Keratinocyte (primary cell): ENCODE measurements around the gene ATL2. TPM values are rescaled to one million over a fixed set of nuclear protein-coding genes. Genes with fewer than 3 reads are reported as not detected.

Experiments used
- DNase-seq: peaks from one replicate; pipeline ENCODE4 v3.0.0-alpha.2; 2011; ENCODE audit warnings: low read depth, missing footprints, low spot score
- FAIRE-seq: peaks from 2 replicates; lab custom pipeline; 2011; peaks lifted over from hg19 to GRCh38; lab: Jason Lieb, UNC
- H2AFZ ChIP-seq: 2 replicates; pipeline ENCODE4 v1.6.0; 2012; ENCODE audit warnings: low read length, control low read depth, inconsistent platforms; ENCODE audit not compliant: control insufficient read depth
- H3K27ac ChIP-seq: 2 replicates; pipeline ENCODE4 v1.5.1; 2011; ENCODE audit warnings: low read length; ENCODE audit not compliant: control insufficient read depth, insufficient read depth
- H3K27me3 ChIP-seq: 3 replicates; pipeline ENCODE4 v1.6.0; 2011; ENCODE audit warnings: low read length; ENCODE audit not compliant: control insufficient read depth, insufficient read depth; ENCODE audit errors: extremely low read depth
- H3K36me3 ChIP-seq, 2 experiments: 2 replicates in 1 of 2; 3 replicates in 1 of 2; pipeline ENCODE4 v1.5.1; 2011; ENCODE audit warnings: low read length in 2 of 2, mild to moderate bottlenecking in 1 of 2; ENCODE audit not compliant: control insufficient read depth in 2 of 2, insufficient read depth in 2 of 2; ENCODE audit errors: extremely low read depth in 1 of 2
- H3K4me1 ChIP-seq: 3 replicates; pipeline ENCODE4 v1.5.1; 2011; ENCODE audit warnings: low read length; ENCODE audit not compliant: control insufficient read depth, insufficient read depth; ENCODE audit errors: extremely low read depth
- H3K4me2 ChIP-seq: 3 replicates; pipeline ENCODE4 v1.6.0; 2011; ENCODE audit warnings: low read depth, low read length; ENCODE audit not compliant: control insufficient read depth, insufficient read depth; ENCODE audit errors: extremely low read depth
- H3K4me3 ChIP-seq, 3 experiments: fragments of 200-600 bp in 1 of 3; sonication (generic) in 1 of 3; 2 replicates in 2 of 3; 3 replicates in 1 of 3; pipeline ENCODE4 v1.5.1; 2011 to 2016; ENCODE audit warnings: low read length in 3 of 3, mild to moderate bottlenecking in 3 of 3, control low read depth in 2 of 3, inconsistent platforms in 1 of 3, low read depth in 1 of 3, mixed read lengths in 1 of 3, mixed run types in 1 of 3, moderate library complexity in 1 of 3; ENCODE audit not compliant: control insufficient read depth in 2 of 3, insufficient read depth in 2 of 3; ENCODE audit errors: extremely low read depth in 1 of 3
- H3K79me2 ChIP-seq: 2 replicates; pipeline ENCODE4 v1.6.0; 2012; ENCODE audit warnings: low read length; ENCODE audit not compliant: control insufficient read depth, insufficient read depth
- H3K9ac ChIP-seq: 3 replicates; pipeline ENCODE4 v1.6.0; 2011; ENCODE audit warnings: low read length; ENCODE audit not compliant: control insufficient read depth, insufficient read depth; ENCODE audit errors: extremely low read depth
- H3K9me1 ChIP-seq: 3 replicates; pipeline ENCODE4 v1.6.0; 2011; ENCODE audit warnings: low read length; ENCODE audit not compliant: control insufficient read depth, insufficient read depth; ENCODE audit errors: extremely low read depth
- H3K9me3 ChIP-seq: 2 replicates; pipeline ENCODE4 v1.5.1; 2012; ENCODE audit warnings: low read depth, low read length; ENCODE audit not compliant: control insufficient read depth
- H4K20me1 ChIP-seq: 3 replicates; pipeline ENCODE4 v1.6.0; 2011; ENCODE audit warnings: low read length; ENCODE audit not compliant: control insufficient read depth, insufficient read depth; ENCODE audit errors: extremely low read depth
- EZH2 ChIP-seq: IDR thresholded peaks from one replicate; pipeline ENCODE4 v1.6.1; 2012; ENCODE audit warnings: inconsistent platforms, mild to moderate bottlenecking, low read length, moderate library complexity
- dilution Hi-C: fragments of 300-500 bp; cut with MboI; formaldehyde crosslinking; loops from one replicate; pipeline ENCODE4 v1.7.0; 2020; ENCODE audit warnings: low sequenced_read_pairs; ENCODE audit not compliant: extremely low pct_ligation_motif_present
- polyA plus RNA-seq, 5 experiments: library from polyadenylated mRNA; depleted of rRNA in 3 of 5; stranded (reverse) in 3 of 5; stranded (forward) in 1 of 5; unstranded in 1 of 5; fragments of >200 nt; gene quantifications; 1 replicate in 1 of 5; 2 replicates in 3 of 5; 3 replicates in 1 of 5; pipeline versions ENCODE4 v1.2.1 to v1.2.3, GENCODE V29; 2011 to 2012; ENCODE audit warnings: missing spikeins in 2 of 5, low read depth in 1 of 5, low replicate concordance in 1 of 5
- TF ChIP-seq, protein P1 (sequence below), 3 experiments: IDR thresholded peaks in 1 of 3; conservative IDR thresholded peaks in 1 of 3; optimal IDR thresholded peaks in 1 of 3; 2 replicates in 2 of 3; 3 replicates in 1 of 3; pipeline versions ENCODE3 to v1.5.1; 2011; ENCODE audit warnings: low read length in 3 of 3, mild to moderate bottlenecking in 3 of 3, moderate library complexity in 2 of 3, control low read depth in 1 of 3, inconsistent platforms in 1 of 3; ENCODE audit not compliant: insufficient read depth in 2 of 3; ENCODE audit errors: extremely low read depth in 1 of 3

ATL2 gene
- polyA plus RNA-seq, 1 donor (not counting 4 experiments of a cell fraction or from before 2014, with no cell fraction given) = 83.2 TPM

DNA sequence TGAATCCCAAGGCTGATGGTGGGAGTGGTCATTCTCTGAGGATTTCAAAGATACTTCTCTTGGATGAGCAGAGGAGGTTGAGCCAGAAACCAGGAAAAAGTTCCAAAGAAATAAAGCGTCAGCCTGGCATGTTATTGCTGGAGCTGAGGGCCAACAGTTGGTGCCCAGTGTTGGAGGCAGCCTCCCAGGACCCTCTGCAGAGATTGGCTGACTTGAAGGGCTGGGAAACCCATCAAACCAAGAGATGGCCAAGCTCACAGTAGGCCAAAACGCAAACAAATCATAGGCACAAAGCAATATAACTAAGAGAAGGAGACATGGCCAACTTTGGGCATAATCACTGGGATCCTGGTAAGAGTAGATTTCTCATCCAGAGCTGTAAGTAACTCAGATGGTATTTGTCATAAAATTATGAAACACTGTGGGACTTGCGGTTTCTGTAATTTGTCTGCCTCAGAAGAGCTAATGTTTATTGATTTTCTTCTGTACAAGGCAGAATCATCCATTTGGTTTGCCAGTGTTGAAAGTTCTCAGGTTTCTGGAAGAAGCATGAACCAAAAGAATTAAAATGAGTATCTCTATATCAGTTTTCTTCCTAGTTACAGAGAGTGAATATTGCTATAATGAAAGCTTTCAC is 108.3 kb downstream of the ATL2 start:
- Histone ChIP-seq H4K20me1 (no peaks in the 10 kb centered on the region), H3K9ac (no peak overlapping the region), H3K4me3 (no peak overlapping the region), H3K27ac (no peak overlapping the region), H3K4me2 (no peak overlapping the region), H3K9me1 (no peaks in the 10 kb centered on the region), H3K27me3 (no peaks in the 10 kb centered on the region), H2AFZ (no peak overlapping the region), H3K4me1 (no peaks in the 10 kb centered on the region), H3K36me3 (no peaks in the 10 kb centered on the region), H3K79me2 (no peaks in the 10 kb centered on the region), H3K9me3 (no peaks in the 10 kb centered on the region)
- no peak for DNase-seq
- no peak for FAIRE-seq
- TF ChIP-seq EZH2 = no peak
- TF ChIP-seq, protein P1, sequence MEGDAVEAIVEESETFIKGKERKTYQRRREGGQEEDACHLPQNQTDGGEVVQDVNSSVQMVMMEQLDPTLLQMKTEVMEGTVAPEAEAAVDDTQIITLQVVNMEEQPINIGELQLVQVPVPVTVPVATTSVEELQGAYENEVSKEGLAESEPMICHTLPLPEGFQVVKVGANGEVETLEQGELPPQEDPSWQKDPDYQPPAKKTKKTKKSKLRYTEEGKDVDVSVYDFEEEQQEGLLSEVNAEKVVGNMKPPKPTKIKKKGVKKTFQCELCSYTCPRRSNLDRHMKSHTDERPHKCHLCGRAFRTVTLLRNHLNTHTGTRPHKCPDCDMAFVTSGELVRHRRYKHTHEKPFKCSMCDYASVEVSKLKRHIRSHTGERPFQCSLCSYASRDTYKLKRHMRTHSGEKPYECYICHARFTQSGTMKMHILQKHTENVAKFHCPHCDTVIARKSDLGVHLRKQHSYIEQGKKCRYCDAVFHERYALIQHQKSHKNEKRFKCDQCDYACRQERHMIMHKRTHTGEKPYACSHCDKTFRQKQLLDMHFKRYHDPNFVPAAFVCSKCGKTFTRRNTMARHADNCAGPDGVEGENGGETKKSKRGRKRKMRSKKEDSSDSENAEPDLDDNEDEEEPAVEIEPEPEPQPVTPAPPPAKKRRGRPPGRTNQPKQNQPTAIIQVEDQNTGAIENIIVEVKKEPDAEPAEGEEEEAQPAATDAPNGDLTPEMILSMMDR (optimal IDR thresholded peaks at IDR 0.05 in 1 of 3, IDR thresholded peaks at IDR 0.05 in 1 of 3, conservative IDR thresholded peaks at IDR 0.05 in 1 of 3; ENCODE audit: extremely low read depth in 1 of 3, insufficient read depth in 2 of 3, low read length in 3 of 3) = no peak
- dilution Hi-C loops = no loop called here

DNA sequence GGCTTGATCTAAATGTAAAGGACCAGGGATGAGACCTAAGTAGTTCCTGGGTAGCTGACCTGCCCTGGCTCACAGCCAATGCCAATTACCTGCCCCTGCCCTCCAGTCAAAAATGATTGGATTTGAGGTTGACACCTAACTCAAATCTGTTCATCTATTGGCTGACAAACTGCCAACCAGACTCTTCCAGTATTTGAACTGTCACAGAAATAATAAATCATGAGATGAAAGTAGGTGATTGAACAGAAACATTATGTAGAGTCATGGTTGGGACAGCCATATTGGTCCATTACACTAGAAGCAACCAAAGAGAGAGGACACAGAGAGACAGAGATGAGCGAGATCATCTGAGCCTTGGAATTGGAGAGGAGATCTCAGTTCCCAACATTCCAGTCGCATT is 109.1 kb downstream of the ATL2 start:
- Histone ChIP-seq H3K4me3 (no peak overlapping the region), H3K27me3 (no peaks in the 10 kb centered on the region), H3K9ac (no peak overlapping the region), H3K27ac (no peak overlapping the region), H4K20me1 (no peaks in the 10 kb centered on the region), H3K9me3 (no peaks in the 10 kb centered on the region), H3K4me1 (no peaks in the 10 kb centered on the region), H3K4me2 (no peak overlapping the region), H3K79me2 (no peaks in the 10 kb centered on the region), H3K9me1 (no peaks in the 10 kb centered on the region), H3K36me3 (no peaks in the 10 kb centered on the region), H2AFZ (no peak overlapping the region)
- dilution Hi-C loops = no loop called here
- no peak for FAIRE-seq
- TF ChIP-seq EZH2 = no peak
- TF ChIP-seq, protein P1 (optimal IDR thresholded peaks at IDR 0.05 in 1 of 3, IDR thresholded peaks at IDR 0.05 in 1 of 3, conservative IDR thresholded peaks at IDR 0.05 in 1 of 3; ENCODE audit: extremely low read depth in 1 of 3, insufficient read depth in 2 of 3, low read length in 3 of 3) = no peak
- no peak for DNase-seq
